DOHH2 (cell line): ENCODE results near the gene STON1.

ENCODE experiments used
- H3F3A ChIP-seq: fragments of 200-600 bp; sonication (generic), shearing (Covaris generic); 2 replicates; pipeline ENCODE4 v1.6.0; 2016; ENCODE audit warnings: antibody characterized with exemption, mild to moderate bottlenecking; ENCODE audit not compliant: control insufficient read depth, insufficient read depth
- H3K27ac ChIP-seq: fragments of 200-600 bp; sonication (generic); 2 replicates; pipeline ENCODE4 v1.5.1; 2014; ENCODE audit warnings: low read depth, mild to moderate bottlenecking, low read length, moderate library complexity
- H3K27me3 ChIP-seq: fragments of 200-600 bp; sonication (generic); 2 replicates; pipeline ENCODE4 v1.6.1; 2014; ENCODE audit warnings: mild to moderate bottlenecking, low read length, mixed read lengths; ENCODE audit not compliant: control insufficient read depth
- H3K36me3 ChIP-seq: fragments of 200-600 bp; sonication (generic); 2 replicates; pipeline ENCODE4 v1.6.1; 2014; ENCODE audit warnings: mild to moderate bottlenecking, low read length, moderate library complexity, mixed read lengths; ENCODE audit not compliant: control insufficient read depth
- H3K4me1 ChIP-seq: fragments of 200-600 bp; sonication (generic); 2 replicates; pipeline ENCODE4 v1.6.1; 2014; ENCODE audit warnings: mild to moderate bottlenecking, low read length, mixed read lengths; ENCODE audit not compliant: control insufficient read depth
- H3K4me2 ChIP-seq: fragments of 200-600 bp; sonication (generic); 2 replicates; pipeline ENCODE4 v1.6.0; 2014; ENCODE audit warnings: mild to moderate bottlenecking, low read length, moderate library complexity
- H3K4me3 ChIP-seq: fragments of 200-600 bp; sonication (generic); 2 replicates; pipeline ENCODE4 v1.5.1; 2014; ENCODE audit warnings: mild to moderate bottlenecking, low read length, mixed read lengths
- H3K79me2 ChIP-seq: fragments of 200-600 bp; sonication (generic); 2 replicates; pipeline ENCODE4 v1.6.1; 2014; ENCODE audit warnings: mild to moderate bottlenecking, low read length, mixed read lengths; ENCODE audit not compliant: control insufficient read depth
- H3K9me2 ChIP-seq: fragments of 200-600 bp; sonication (generic); replicated peaks from 2 replicates; pipeline ENCODE4 v1.6.1; 2014; ENCODE audit warnings: mild to moderate bottlenecking, low read length, mixed read lengths; ENCODE audit not compliant: control insufficient read depth
- H3K9me3 ChIP-seq: fragments of 200-600 bp; sonication (generic); 2 replicates; pipeline ENCODE4 v1.6.1; 2014; ENCODE audit warnings: antibody characterized with exemption, low read length, mixed read lengths; ENCODE audit not compliant: control insufficient read depth, insufficient read depth
- H4K20me1 ChIP-seq: fragments of 200-600 bp; sonication (generic); 2 replicates; pipeline ENCODE4 v1.6.0; 2014; ENCODE audit warnings: low read depth, mild to moderate bottlenecking, antibody characterized with exemption, low read length, moderate library complexity; ENCODE audit not compliant: control insufficient read depth, insufficient read depth
- CTCF ChIP-seq: fragments of 200-600 bp; sonication (generic); IDR thresholded peaks from one replicate; pipeline ENCODE4 v1.5.1; 2014; ENCODE audit warnings: antibody characterized with exemption, mild to moderate bottlenecking, low read depth, low read length; ENCODE audit not compliant: poor library complexity, severe bottlenecking
- EZH2phosphoT487 ChIP-seq: fragments of 200-600 bp; sonication (generic); IDR thresholded peaks from 2 replicates; pipeline ENCODE4 v1.6.1; 2017; ENCODE audit warnings: borderline replicate concordance, mild to moderate bottlenecking, antibody characterized with exemption, low read length, moderate library complexity, mixed read lengths

Gene STON1

GRCh38 chr2:48633143-48633542, 103.2 kb downstream of the STON1 start:
- Histone ChIP-seq H3K9me3 (no peaks in the 10 kb centered on the region; the same call in 1 of the 2 replicates), H3K36me3 (no peaks in the 10 kb centered on the region), H3K79me2 (no peaks in the 10 kb centered on the region), H3K4me2 (no peak overlapping the region), H3K27ac (no peak overlapping the region), H3F3A (no peaks in the 10 kb centered on the region), H3K4me3 (no peak overlapping the region), H3K27me3 (peaks cover 2% of the 10 kb centered on the region), H4K20me1 (no peaks in the 10 kb centered on the region), H3K9me2 (no peaks in the 10 kb centered on the region), H3K4me1 (no peaks in the 10 kb centered on the region)
- TF ChIP-seq CTCF (no peak), EZH2phosphoT487 (no peak)

GRCh38 chr2:48635786-48636185, 105.8 kb downstream of the STON1 start:
- no peaks in the 10 kb centered on the region; the same call in 1 of the 2 replicates for H3K9me3 ChIP-seq
- peaks cover 7% of the 10 kb centered on the region for H3K27me3 ChIP-seq
- H3K9me2 ChIP-seq = no peaks in the 10 kb centered on the region
- no peaks in the 10 kb centered on the region for H3F3A ChIP-seq
- no peaks in the 10 kb centered on the region for H3K79me2 ChIP-seq
- no peaks in the 10 kb centered on the region for H4K20me1 ChIP-seq
- H3K4me3 ChIP-seq = no peak overlapping the region
- no peak overlapping the region for H3K27ac ChIP-seq
- H3K4me2 ChIP-seq = no peak overlapping the region
- no peaks in the 10 kb centered on the region for H3K36me3 ChIP-seq
- TF ChIP-seq CTCF (no peak), EZH2phosphoT487 (no peak)
- no peaks in the 10 kb centered on the region for H3K4me1 ChIP-seq

- Histone ChIP-seq H3K9me3 (no peaks in the 10 kb centered on the region; the same call in 1 of the 2 replicates), H3K4me2 (no peak overlapping the region), H3K27me3 (peaks cover 7% of the 10 kb centered on the region), H3F3A (no peaks in the 10 kb centered on the region), H3K79me2 (no peaks in the 10 kb centered on the region), H3K4me3 (no peak overlapping the region), H3K36me3 (no peaks in the 10 kb centered on the region), H3K4me1 (no peaks in the 10 kb centered on the region), H3K9me2 (no peaks in the 10 kb centered on the region), H4K20me1 (no peaks in the 10 kb centered on the region), H3K27ac (no peak overlapping the region)
- TF ChIP-seq CTCF (no peak), EZH2phosphoT487 (no peak)
These were observed 108.3 kb downstream of the STON1 start for GRCh38 chr2:48638261-48638660.
